Measurements from ENCODE around the gene ZBTB38.

Gene ZBTB38

GRCh38 chr3:141368062-141368924 lies at the start of gene ZBTB38:
Gene ZBTB38, plus strand, starts transcription at chr3:141368504. Its CDS starts 73,885 bp downstream, at chr3:141442389.
- DNase-seq (ENCODE audit: low read depth), result peak; percentile 97

- no peak for DNase-seq (ENCODE audit: low read depth)
Observed at GRCh38 chr3:141320399-141321108, 47.8 kb upstream of the ZBTB38 start.

GRCh38 chr3:141321109-141321497 lies 47.2 kb upstream of the ZBTB38 start:
- no peak for DNase-seq (ENCODE audit: low read depth)

GRCh38 chr3:141323936-141324704 lies 44.2 kb upstream of the ZBTB38 start:
- DNase-seq (ENCODE audit: low read depth), result no peak

- no peak for DNase-seq (ENCODE audit: low read depth)
Observed at GRCh38 chr3:141326123-141326522, 42.2 kb upstream of the ZBTB38 start.

GRCh38 chr3:141326626-141327025 lies 41.7 kb upstream of the ZBTB38 start:
- no peak for DNase-seq (ENCODE audit: low read depth)

GRCh38 chr3:141328286-141329166 lies 39.8 kb upstream of the ZBTB38 start:
- no peak for DNase-seq (ENCODE audit: low read depth)

GRCh38 chr3:141330235-141330634 lies 38.1 kb upstream of the ZBTB38 start:
- no peak for DNase-seq (ENCODE audit: low read depth)

- no peak for DNase-seq (ENCODE audit: low read depth)
Observed at GRCh38 chr3:141330718-141331376, 37.5 kb upstream of the ZBTB38 start.

- DNase-seq (ENCODE audit: low read depth), result peak; percentile 89
Observed at GRCh38 chr3:141331377-141332318, 36.7 kb upstream of the ZBTB38 start.

GRCh38 chr3:141332416-141332815 lies 35.9 kb upstream of the ZBTB38 start:
- DNase-seq (ENCODE audit: low read depth), result no peak

- DNase-seq (ENCODE audit: low read depth), result no peak
Observed at GRCh38 chr3:141333836-141334626, 34.3 kb upstream of the ZBTB38 start.

- no peak for DNase-seq (ENCODE audit: low read depth)
Observed at GRCh38 chr3:141334627-141335250, 33.6 kb upstream of the ZBTB38 start.

GRCh38 chr3:141335531-141336061 lies 32.7 kb upstream of the ZBTB38 start:
- no peak for DNase-seq (ENCODE audit: low read depth)

GRCh38 chr3:141336672-141337522 lies 31.4 kb upstream of the ZBTB38 start:
- no peak for DNase-seq (ENCODE audit: low read depth)

- no peak for DNase-seq (ENCODE audit: low read depth)
Observed at GRCh38 chr3:141337523-141337854, 30.8 kb upstream of the ZBTB38 start.

- DNase-seq (ENCODE audit: low read depth), result no peak
Observed at GRCh38 chr3:141337991-141338390, 30.3 kb upstream of the ZBTB38 start.
